K562 (cell line): ENCODE results near the gene RPL9. TPM values are rescaled to one million over a fixed set of nuclear protein-coding genes. Genes with fewer than 3 reads are reported as not detected.

Source experiments
- ATAC-seq: fragments of 200-7000 bp; cut with Tn5 transposase; 3 replicates; pipeline ENCODE4 v1.9.1; 2020; ENCODE audit warnings: moderate library complexity
- BruUV-seq: library from RNA; stranded (reverse); fragments of 400-500 nt; replicated peaks from 2 replicates; lab custom pipeline; 2021; lab: Mats Ljungman, UMichigan
- CTCF ChIA-PET: fragments of 300-600 bp; formaldehyde crosslinking; extraction: SDS; loops from one replicate; lab custom pipeline; 2021; ENCODE audit warnings: low intra/inter-chr PET ratio; lab: Yijun Ruan, JAX
- POLR2A ChIA-PET: fragments of 300-600, 350-650 bp; sonication (Branson Sonifier 250); formaldehyde crosslinking; extraction: SDS; loops from one replicate; lab custom pipeline; 2021; ENCODE audit warnings: antibody characterized with exemption, inconsistent platforms; lab: Yijun Ruan, JAX
- DNase-seq, 4 experiments: peaks; one replicate each; pipeline versions ENCODE4 v3.0.0 to v3.0.0-alpha.2; 2011 to 2018; ENCODE audit warnings: low spot score in 3 of 4, mixed read lengths in 3 of 4; ENCODE audit errors: extremely low read depth in 1 of 4
- FAIRE-seq: peaks from 2 replicates; lab custom pipeline; 2011; peaks lifted over from hg19 to GRCh38; lab: Jason Lieb, UNC
- H2AFZ ChIP-seq: 2 replicates; pipeline ENCODE4 v1.6.0; 2011; ENCODE audit warnings: low read depth, low read length, control low read depth, inconsistent platforms
- H3K27ac ChIP-seq: fragments of 200-600 bp; 3 replicates; pipeline ENCODE4 v1.8.0; 2011; ENCODE audit warnings: low read depth, mild to moderate bottlenecking, control low read depth, inconsistent platforms, low read length, moderate library complexity, mixed read lengths; ENCODE audit errors: extremely low read depth
- H3K27me3 ChIP-seq, 2 experiments: fragments of 300-600 bp in 1 of 2; 2 replicates in 1 of 2; 3 replicates in 1 of 2; pipeline versions ENCODE4 v1.6.0 to v1.8.0; 2011; ENCODE audit warnings: inconsistent platforms in 2 of 2, low read length in 2 of 2, mild to moderate bottlenecking in 1 of 2, mixed read lengths in 1 of 2, moderate library complexity in 1 of 2; ENCODE audit not compliant: control insufficient read depth in 2 of 2, insufficient read depth in 2 of 2
- H3K36me3 ChIP-seq: fragments of 300-600 bp; 3 replicates; pipeline ENCODE4 v1.8.0; 2011; ENCODE audit warnings: mild to moderate bottlenecking, low read length, inconsistent platforms; ENCODE audit not compliant: control insufficient read depth, insufficient read depth
- H3K4me1 ChIP-seq, 2 experiments: fragments of 200-600 bp in 1 of 2; replicated peaks in 1 of 2; 2 replicates in 1 of 2; 3 replicates in 1 of 2; pipeline versions ENCODE4 v1.5.1 to v1.8.0; 2011; ENCODE audit warnings: inconsistent platforms in 2 of 2, low read length in 2 of 2, mild to moderate bottlenecking in 1 of 2, mixed read lengths in 1 of 2, moderate library complexity in 1 of 2; ENCODE audit not compliant: control insufficient read depth in 2 of 2, insufficient read depth in 2 of 2
- H3K4me2 ChIP-seq: 2 replicates; pipeline ENCODE4 v1.6.1; 2011; ENCODE audit warnings: low read length, control low read depth, inconsistent platforms, mixed read lengths; ENCODE audit not compliant: insufficient read depth
- H3K4me3 ChIP-seq: fragments of 200-600 bp; sonication (generic), shearing (Covaris generic); 2 replicates; pipeline ENCODE4 v1.5.1; 2016; ENCODE audit warnings: control low read depth, inconsistent platforms
- H3K79me2 ChIP-seq: fragments of 200-600 bp; 3 replicates; pipeline ENCODE4 v1.8.0; 2011; ENCODE audit warnings: low read length, inconsistent platforms; ENCODE audit not compliant: control insufficient read depth, insufficient read depth
- H3K9ac ChIP-seq, 2 experiments: 2 replicates each; pipeline versions ENCODE4 v1.6.0 to v1.6.1; 2011; ENCODE audit warnings: low read depth in 2 of 2, low read length in 2 of 2, control low read depth in 1 of 2, inconsistent platforms in 1 of 2, mild to moderate bottlenecking in 1 of 2, mixed read lengths in 1 of 2; ENCODE audit not compliant: insufficient read depth in 1 of 2
- H3K9me1 ChIP-seq: one replicate; pipeline ENCODE4 v1.6.0; 2011; ENCODE audit warnings: inconsistent platforms, mild to moderate bottlenecking, low read length, moderate library complexity; ENCODE audit not compliant: control insufficient read depth, insufficient read depth
- H3K9me3 ChIP-seq: replicated peaks from 2 replicates; pipeline ENCODE4 v1.5.1; 2011; ENCODE audit warnings: low read depth, low read length, inconsistent platforms; ENCODE audit not compliant: control insufficient read depth, insufficient read depth
- H4K20me1 ChIP-seq: replicated peaks from 2 replicates; pipeline ENCODE4 v1.6.1; 2011; ENCODE audit warnings: low read length, inconsistent platforms, mixed read lengths; ENCODE audit not compliant: control insufficient read depth, insufficient read depth
- EZH2 ChIP-seq: IDR thresholded peaks from 2 replicates; pipeline ENCODE4 v1.6.1; 2012; ENCODE audit warnings: low read depth, mild to moderate bottlenecking, inconsistent platforms, low read length, borderline replicate concordance
- ZNF212 ChIP-seq: fragments of 450-650 bp; formaldehyde crosslinking; IDR thresholded peaks from 2 replicates; pipeline ENCODE4 v1.4.0; 2020; ENCODE audit warnings: mild to moderate bottlenecking
- ZNF507 ChIP-seq: conservative IDR thresholded peaks from 2 replicates; pipeline ENCODE4 v1.6.1; 2017; ENCODE audit warnings: missing genetic modification characterization, missing compliant biosample characterization
- ZNF586 ChIP-seq: fragments of 450-650 bp; formaldehyde crosslinking; conservative IDR thresholded peaks from 2 replicates; pipeline ENCODE4 v1.4.0; 2020; ENCODE audit warnings: mild to moderate bottlenecking, moderate library complexity
- WGBS: fragments of 100-300 bp; shearing (Covaris generic); methylation state at CpG from one replicate; pipeline ENCODE4 v1.1.6; 2016; ENCODE audit warnings: low coverage, mixed read lengths; ENCODE audit not compliant: insufficient coverage; ENCODE audit errors: missing lambda C conversion rate; 5-methylcytosine and 5-hydroxymethylcytosine counted together
- in situ Hi-C: fragments of 300-500 bp; cut with MboI; formaldehyde crosslinking; loops from 4 replicates; pipeline ENCODE4 v1.15.0; 2018; ENCODE audit warnings: inconsistent platforms, mixed read lengths
- intact Hi-C: fragments of 100-400 bp; cut with micrococcal nuclease; formaldehyde crosslinking; loops from 2 replicates; pipeline ENCODE4 v1.14.2; 2022
- polyA plus RNA-seq, 8 experiments: library from polyadenylated mRNA; depleted of rRNA in 4 of 8; stranded (reverse) in 5 of 8; unstranded in 3 of 8; fragments of >200 nt; fragmentation: Nextera tagmentation in 2 of 8; fragmentation: Illumina TruSeq in 1 of 8; extraction: Ambion mirVana in 2 of 8; extraction: Trizol in 1 of 8; gene quantifications; 2 replicates each; pipeline versions ENCODE4 v1.2.1 to v1.2.3, GENCODE V29; 2011 to 2014; ENCODE audit warnings: inconsistent platforms in 1 of 8, missing spikeins in 1 of 8
- total RNA-seq, 7 experiments: library from RNA; depleted of rRNA in 6 of 7; stranded (reverse); fragments of >200 nt in 6 of 7; fragmentation: Illumina TruSeq in 2 of 7; extraction: Trizol in 2 of 7; gene quantifications; 2 replicates each; pipeline versions ENCODE4 v1.2.1 to v1.2.3, GENCODE V29; 2011 to 2021; ENCODE audit warnings: low replicate concordance in 1 of 7
- TF ChIP-seq, protein P1 (sequence below): fragments of 250-450 bp; sonication (Bioruptor Pico); IDR thresholded peaks from 2 replicates; pipeline ENCODE4 v1.4.0; 2020
- TF ChIP-seq, protein P2 (sequence below): fragments of 450-650 bp; IDR thresholded peaks from 2 replicates; pipeline ENCODE4 v1.6.1; 2016; ENCODE audit warnings: mild to moderate bottlenecking, moderate library complexity
- TF ChIP-seq, protein P3 (sequence below): fragments of 450-650 bp; conservative IDR thresholded peaks from 2 replicates; pipeline ENCODE4 v1.6.1; 2016; ENCODE audit warnings: missing genetic modification characterization, low read depth, mild to moderate bottlenecking, missing compliant biosample characterization, moderate library complexity
- TF ChIP-seq, protein P4 (sequence below): IDR thresholded peaks from 2 replicates; pipeline ENCODE4 v1.6.1; 2011; ENCODE audit not compliant: insufficient read length; ENCODE audit errors: extremely low read depth

The RPL9 gene
- total and polyA plus RNA-seq, 9 of the 15 experiments (the other 6 are each of a cell fraction or from before 2014, with no cell fraction given), result 1,925 to 5,178 (median 3,033) TPM

DNA sequence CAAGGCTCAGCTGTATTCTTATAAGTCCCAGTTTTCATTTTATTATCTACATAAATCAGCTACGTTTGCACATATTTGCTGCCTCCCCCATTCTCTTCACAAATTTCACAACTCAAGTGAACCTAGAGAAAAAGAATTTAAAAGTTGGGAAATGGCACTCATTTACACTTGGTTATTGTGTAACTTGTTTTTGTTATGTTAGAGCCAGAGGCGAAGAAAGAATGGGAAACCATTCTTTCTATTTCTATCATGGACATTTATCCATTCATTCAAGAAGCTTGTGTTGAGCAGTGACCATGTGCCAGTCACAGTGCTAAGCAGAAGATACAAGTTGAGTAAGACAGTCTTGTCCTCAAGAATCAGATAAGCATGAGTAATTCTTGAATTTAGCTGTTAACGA is 13.7 kb upstream of the RPL9 start:
- Histone ChIP-seq H3K79me2 (no peaks in the 10 kb centered on the region), H3K36me3 (peaks cover 66% of the 10 kb centered on the region), H3K4me1 (no peaks in the 10 kb centered on the region; a peak in 1 of 5 replicates), H4K20me1 (no peaks in the 10 kb centered on the region), H3K9ac (no peak overlapping the region), H3K4me2 (no peak overlapping the region), H3K9me1 (no peaks in the 10 kb centered on the region), H3K27me3 (no peaks in the 10 kb centered on the region), H3K4me3 (no peak overlapping the region), H3K27ac (no peak overlapping the region), H3K9me3 (no peaks in the 10 kb centered on the region), H2AFZ (no peak overlapping the region)
- ChIA-PET CTCF (no interaction called here), POLR2A (interaction anchor here (0.7 kb wide), 1 partner anchor 380 kb away, joined by 3 read pairs; no protein-coding TSS in a partner anchor)
- ATAC-seq, result no peak
- in situ Hi-C loops (loop anchor here (5.0 kb wide), 1 partner anchor 500 kb away; no protein-coding TSS in a partner anchor), intact Hi-C loops (no loop called here)
- BruUV-seq, result no TSS peak
- peak; percentile 23 for FAIRE-seq
- 91% methylated on average over 3 of the region's 3 CpGs for WGBS
- DNase-seq, result no peak
- TF ChIP-seq, protein P1, sequence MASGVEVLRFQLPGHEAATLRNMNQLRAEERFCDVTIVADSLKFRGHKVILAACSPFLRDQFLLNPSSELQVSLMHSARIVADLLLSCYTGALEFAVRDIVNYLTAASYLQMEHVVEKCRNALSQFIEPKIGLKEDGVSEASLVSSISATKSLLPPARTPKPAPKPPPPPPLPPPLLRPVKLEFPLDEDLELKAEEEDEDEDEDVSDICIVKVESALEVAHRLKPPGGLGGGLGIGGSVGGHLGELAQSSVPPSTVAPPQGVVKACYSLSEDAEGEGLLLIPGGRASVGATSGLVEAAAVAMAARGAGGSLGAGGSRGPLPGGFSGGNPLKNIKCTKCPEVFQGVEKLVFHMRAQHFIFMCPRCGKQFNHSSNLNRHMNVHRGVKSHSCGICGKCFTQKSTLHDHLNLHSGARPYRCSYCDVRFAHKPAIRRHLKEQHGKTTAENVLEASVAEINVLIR, result no peak
- TF ChIP-seq, protein P2, sequence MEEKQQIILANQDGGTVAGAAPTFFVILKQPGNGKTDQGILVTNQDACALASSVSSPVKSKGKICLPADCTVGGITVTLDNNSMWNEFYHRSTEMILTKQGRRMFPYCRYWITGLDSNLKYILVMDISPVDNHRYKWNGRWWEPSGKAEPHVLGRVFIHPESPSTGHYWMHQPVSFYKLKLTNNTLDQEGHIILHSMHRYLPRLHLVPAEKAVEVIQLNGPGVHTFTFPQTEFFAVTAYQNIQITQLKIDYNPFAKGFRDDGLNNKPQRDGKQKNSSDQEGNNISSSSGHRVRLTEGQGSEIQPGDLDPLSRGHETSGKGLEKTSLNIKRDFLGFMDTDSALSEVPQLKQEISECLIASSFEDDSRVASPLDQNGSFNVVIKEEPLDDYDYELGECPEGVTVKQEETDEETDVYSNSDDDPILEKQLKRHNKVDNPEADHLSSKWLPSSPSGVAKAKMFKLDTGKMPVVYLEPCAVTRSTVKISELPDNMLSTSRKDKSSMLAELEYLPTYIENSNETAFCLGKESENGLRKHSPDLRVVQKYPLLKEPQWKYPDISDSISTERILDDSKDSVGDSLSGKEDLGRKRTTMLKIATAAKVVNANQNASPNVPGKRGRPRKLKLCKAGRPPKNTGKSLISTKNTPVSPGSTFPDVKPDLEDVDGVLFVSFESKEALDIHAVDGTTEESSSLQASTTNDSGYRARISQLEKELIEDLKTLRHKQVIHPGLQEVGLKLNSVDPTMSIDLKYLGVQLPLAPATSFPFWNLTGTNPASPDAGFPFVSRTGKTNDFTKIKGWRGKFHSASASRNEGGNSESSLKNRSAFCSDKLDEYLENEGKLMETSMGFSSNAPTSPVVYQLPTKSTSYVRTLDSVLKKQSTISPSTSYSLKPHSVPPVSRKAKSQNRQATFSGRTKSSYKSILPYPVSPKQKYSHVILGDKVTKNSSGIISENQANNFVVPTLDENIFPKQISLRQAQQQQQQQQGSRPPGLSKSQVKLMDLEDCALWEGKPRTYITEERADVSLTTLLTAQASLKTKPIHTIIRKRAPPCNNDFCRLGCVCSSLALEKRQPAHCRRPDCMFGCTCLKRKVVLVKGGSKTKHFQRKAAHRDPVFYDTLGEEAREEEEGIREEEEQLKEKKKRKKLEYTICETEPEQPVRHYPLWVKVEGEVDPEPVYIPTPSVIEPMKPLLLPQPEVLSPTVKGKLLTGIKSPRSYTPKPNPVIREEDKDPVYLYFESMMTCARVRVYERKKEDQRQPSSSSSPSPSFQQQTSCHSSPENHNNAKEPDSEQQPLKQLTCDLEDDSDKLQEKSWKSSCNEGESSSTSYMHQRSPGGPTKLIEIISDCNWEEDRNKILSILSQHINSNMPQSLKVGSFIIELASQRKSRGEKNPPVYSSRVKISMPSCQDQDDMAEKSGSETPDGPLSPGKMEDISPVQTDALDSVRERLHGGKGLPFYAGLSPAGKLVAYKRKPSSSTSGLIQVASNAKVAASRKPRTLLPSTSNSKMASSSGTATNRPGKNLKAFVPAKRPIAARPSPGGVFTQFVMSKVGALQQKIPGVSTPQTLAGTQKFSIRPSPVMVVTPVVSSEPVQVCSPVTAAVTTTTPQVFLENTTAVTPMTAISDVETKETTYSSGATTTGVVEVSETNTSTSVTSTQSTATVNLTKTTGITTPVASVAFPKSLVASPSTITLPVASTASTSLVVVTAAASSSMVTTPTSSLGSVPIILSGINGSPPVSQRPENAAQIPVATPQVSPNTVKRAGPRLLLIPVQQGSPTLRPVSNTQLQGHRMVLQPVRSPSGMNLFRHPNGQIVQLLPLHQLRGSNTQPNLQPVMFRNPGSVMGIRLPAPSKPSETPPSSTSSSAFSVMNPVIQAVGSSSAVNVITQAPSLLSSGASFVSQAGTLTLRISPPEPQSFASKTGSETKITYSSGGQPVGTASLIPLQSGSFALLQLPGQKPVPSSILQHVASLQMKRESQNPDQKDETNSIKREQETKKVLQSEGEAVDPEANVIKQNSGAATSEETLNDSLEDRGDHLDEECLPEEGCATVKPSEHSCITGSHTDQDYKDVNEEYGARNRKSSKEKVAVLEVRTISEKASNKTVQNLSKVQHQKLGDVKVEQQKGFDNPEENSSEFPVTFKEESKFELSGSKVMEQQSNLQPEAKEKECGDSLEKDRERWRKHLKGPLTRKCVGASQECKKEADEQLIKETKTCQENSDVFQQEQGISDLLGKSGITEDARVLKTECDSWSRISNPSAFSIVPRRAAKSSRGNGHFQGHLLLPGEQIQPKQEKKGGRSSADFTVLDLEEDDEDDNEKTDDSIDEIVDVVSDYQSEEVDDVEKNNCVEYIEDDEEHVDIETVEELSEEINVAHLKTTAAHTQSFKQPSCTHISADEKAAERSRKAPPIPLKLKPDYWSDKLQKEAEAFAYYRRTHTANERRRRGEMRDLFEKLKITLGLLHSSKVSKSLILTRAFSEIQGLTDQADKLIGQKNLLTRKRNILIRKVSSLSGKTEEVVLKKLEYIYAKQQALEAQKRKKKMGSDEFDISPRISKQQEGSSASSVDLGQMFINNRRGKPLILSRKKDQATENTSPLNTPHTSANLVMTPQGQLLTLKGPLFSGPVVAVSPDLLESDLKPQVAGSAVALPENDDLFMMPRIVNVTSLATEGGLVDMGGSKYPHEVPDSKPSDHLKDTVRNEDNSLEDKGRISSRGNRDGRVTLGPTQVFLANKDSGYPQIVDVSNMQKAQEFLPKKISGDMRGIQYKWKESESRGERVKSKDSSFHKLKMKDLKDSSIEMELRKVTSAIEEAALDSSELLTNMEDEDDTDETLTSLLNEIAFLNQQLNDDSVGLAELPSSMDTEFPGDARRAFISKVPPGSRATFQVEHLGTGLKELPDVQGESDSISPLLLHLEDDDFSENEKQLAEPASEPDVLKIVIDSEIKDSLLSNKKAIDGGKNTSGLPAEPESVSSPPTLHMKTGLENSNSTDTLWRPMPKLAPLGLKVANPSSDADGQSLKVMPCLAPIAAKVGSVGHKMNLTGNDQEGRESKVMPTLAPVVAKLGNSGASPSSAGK, result no peak
- TF ChIP-seq, protein P3, sequence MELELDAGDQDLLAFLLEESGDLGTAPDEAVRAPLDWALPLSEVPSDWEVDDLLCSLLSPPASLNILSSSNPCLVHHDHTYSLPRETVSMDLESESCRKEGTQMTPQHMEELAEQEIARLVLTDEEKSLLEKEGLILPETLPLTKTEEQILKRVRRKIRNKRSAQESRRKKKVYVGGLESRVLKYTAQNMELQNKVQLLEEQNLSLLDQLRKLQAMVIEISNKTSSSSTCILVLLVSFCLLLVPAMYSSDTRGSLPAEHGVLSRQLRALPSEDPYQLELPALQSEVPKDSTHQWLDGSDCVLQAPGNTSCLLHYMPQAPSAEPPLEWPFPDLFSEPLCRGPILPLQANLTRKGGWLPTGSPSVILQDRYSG (tag), result no peak
- TF ChIP-seq ZNF586 (CRISPR knock-in tag), result no peak
- no peak for TF ChIP-seq ZNF507 (tag)
- TF ChIP-seq, protein P4, sequence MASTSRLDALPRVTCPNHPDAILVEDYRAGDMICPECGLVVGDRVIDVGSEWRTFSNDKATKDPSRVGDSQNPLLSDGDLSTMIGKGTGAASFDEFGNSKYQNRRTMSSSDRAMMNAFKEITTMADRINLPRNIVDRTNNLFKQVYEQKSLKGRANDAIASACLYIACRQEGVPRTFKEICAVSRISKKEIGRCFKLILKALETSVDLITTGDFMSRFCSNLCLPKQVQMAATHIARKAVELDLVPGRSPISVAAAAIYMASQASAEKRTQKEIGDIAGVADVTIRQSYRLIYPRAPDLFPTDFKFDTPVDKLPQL, result no peak
- TF ChIP-seq EZH2, result no peak
- TF ChIP-seq ZNF212 (CRISPR knock-in tag), result no peak
